Keratinocyte (primary cell): ENCODE measurements around the gene PCGF3.

Experiments used
- EZH2 ChIP-seq: IDR thresholded peaks from one replicate; pipeline ENCODE4 v1.6.1; 2012; ENCODE audit warnings: inconsistent platforms, mild to moderate bottlenecking, low read length, moderate library complexity
- TF ChIP-seq, protein P1 (sequence below), 3 experiments: IDR thresholded peaks in 1 of 3; conservative IDR thresholded peaks in 1 of 3; optimal IDR thresholded peaks in 1 of 3; 2 replicates in 2 of 3; 3 replicates in 1 of 3; pipeline versions ENCODE3 to v1.5.1; 2011; ENCODE audit warnings: low read length in 3 of 3, mild to moderate bottlenecking in 3 of 3, moderate library complexity in 2 of 3, control low read depth in 1 of 3, inconsistent platforms in 1 of 3; ENCODE audit not compliant: insufficient read depth in 2 of 3; ENCODE audit errors: extremely low read depth in 1 of 3

DNA sequence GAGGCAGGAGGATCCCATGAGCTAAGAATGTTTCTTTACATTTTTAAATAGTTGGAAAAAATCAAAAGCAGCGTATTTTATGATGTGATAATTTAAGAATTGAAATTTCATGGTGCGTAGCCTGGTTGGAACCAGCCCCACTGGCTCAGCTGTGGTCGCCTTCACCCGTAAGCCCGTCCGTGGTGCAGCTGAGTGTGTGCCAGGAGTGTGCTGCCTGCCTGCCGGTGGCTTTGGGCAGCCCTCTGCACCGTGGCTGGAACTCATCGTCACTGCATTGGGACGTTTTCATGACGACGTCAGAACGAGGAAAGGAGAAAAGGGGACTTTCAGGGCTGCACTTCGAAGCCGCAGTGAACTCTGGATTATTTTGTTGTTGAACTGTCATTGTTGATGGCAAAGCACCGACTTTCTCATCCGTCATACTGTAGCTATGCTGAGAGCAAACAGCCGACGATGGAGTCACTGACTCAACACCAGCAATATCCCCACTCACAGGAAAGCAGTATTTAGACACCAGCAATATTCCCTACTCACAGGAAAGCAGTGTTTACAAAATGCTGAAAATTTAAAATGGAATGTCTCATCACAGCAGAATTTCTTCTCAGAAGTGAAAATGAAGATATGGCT is 35.1 kb downstream of the PCGF3 start:
- TF ChIP-seq EZH2: no peak
- TF ChIP-seq, protein P1, sequence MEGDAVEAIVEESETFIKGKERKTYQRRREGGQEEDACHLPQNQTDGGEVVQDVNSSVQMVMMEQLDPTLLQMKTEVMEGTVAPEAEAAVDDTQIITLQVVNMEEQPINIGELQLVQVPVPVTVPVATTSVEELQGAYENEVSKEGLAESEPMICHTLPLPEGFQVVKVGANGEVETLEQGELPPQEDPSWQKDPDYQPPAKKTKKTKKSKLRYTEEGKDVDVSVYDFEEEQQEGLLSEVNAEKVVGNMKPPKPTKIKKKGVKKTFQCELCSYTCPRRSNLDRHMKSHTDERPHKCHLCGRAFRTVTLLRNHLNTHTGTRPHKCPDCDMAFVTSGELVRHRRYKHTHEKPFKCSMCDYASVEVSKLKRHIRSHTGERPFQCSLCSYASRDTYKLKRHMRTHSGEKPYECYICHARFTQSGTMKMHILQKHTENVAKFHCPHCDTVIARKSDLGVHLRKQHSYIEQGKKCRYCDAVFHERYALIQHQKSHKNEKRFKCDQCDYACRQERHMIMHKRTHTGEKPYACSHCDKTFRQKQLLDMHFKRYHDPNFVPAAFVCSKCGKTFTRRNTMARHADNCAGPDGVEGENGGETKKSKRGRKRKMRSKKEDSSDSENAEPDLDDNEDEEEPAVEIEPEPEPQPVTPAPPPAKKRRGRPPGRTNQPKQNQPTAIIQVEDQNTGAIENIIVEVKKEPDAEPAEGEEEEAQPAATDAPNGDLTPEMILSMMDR (optimal IDR thresholded peaks at IDR 0.05 in 1 of 3, IDR thresholded peaks at IDR 0.05 in 1 of 3, conservative IDR thresholded peaks at IDR 0.05 in 1 of 3; ENCODE audit: extremely low read depth in 1 of 3, insufficient read depth in 2 of 3, low read length in 3 of 3): no peak
